ENCODE data around the gene ADAMTS19. TPM values are rescaled to one million over a fixed set of nuclear protein-coding genes. Genes with fewer than 3 reads are reported as not detected.

Gene ADAMTS19, protein sequence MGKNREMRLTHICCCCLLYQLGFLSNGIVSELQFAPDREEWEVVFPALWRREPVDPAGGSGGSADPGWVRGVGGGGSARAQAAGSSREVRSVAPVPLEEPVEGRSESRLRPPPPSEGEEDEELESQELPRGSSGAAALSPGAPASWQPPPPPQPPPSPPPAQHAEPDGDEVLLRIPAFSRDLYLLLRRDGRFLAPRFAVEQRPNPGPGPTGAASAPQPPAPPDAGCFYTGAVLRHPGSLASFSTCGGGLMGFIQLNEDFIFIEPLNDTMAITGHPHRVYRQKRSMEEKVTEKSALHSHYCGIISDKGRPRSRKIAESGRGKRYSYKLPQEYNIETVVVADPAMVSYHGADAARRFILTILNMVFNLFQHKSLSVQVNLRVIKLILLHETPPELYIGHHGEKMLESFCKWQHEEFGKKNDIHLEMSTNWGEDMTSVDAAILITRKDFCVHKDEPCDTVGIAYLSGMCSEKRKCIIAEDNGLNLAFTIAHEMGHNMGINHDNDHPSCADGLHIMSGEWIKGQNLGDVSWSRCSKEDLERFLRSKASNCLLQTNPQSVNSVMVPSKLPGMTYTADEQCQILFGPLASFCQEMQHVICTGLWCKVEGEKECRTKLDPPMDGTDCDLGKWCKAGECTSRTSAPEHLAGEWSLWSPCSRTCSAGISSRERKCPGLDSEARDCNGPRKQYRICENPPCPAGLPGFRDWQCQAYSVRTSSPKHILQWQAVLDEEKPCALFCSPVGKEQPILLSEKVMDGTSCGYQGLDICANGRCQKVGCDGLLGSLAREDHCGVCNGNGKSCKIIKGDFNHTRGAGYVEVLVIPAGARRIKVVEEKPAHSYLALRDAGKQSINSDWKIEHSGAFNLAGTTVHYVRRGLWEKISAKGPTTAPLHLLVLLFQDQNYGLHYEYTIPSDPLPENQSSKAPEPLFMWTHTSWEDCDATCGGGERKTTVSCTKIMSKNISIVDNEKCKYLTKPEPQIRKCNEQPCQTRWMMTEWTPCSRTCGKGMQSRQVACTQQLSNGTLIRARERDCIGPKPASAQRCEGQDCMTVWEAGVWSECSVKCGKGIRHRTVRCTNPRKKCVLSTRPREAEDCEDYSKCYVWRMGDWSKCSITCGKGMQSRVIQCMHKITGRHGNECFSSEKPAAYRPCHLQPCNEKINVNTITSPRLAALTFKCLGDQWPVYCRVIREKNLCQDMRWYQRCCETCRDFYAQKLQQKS
- total RNA-seq, result 0.39 and 0.73 TPM in 2 replicates

DNA sequence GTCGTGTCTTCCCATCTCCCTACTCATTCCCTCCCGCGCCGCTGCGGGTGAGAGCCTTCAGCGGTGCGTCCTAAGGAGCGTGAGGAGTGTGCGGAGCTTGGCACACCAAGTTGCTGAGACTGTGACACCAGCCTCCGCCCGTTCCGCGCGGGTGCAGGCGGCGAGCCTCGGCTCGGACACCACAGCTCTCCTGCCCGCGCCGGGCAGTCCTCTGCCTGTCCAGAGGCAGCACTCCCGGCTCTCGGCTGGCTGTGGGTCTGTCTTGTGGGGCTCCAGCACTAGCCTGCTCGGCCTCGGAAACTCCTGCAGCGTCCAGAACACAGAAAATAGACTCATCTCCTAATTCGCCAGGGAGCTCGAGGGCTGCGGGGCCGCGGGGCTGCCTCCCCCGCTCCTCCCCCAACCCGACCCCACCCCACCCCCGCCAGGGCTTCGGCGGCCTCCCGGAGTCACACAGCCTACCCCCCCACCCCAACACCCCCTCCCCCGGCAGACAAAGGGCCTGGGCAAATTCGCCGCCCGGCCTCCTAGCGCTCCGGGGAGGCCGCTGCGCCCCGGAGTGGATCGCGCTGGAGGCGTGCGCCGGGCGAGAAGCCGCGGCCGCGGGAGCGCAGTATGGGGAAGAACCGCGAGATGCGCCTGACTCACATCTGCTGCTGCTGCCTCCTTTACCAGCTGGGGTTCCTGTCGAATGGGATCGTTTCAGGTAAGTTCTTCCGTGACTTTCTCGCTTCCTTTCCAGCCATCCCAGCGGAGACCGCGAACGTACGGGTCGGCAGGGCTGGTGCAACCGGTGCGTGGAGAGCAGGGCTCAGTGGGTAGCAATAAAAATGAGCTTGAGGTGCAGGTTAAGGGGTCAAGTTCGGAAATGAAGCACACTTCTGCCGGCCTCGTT lies at the start of gene ADAMTS19:
Gene ADAMTS19 (plus strand): TSS at position 522 of the 895 bp plus-strand sequence. CDS start 94 bp downstream, at position 616.

DNA sequence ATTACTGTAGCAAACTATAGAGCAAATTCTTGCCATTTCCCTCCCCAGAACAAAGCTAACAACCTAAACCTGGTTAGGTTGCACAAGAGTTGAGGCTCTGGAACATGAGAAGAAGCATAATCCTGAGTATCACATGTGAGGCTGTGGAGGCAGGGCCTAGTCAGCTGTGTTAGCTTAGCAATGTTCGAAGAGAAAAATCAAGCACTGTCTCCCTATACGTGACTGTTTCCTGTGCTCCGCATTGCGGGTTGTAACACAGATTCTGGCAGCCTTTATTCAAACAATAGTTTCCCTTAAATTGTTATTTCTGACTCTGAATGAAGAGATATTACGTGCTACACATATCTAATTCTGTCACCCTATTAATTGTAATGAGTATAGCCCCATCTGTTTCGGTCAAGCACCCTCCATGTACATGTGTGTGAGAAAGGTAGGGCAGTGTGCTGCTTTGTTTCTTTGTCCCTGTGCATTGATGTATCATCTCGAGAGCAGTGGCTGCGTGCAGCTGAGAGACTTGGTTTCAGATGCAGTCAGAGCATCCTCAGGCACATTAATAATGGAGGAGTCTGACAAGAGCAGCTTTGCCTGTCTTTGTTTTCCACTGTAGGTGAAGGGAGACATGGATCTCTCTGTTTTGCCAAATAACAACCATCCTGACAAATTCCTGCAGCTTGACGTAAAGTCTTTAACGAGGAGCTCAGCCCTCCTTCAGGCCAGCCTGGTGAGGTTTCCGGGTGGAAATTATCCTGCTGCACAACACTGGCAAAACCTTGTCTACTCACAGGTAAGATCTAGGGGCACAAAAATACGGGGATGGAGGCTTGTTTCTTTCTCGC lies 287.7 kb downstream of the ADAMTS19 start, which contains the start of gene MINAR2:
Gene MINAR2 (plus strand): TSS at position 523 of the 836 bp plus-strand sequence. CDS start 97 bp downstream, at position 620.

